Tibial nerve (tissue), 4 donors: ENCODE results near the gene GPHN. TPM values are rescaled to one million over a fixed set of nuclear protein-coding genes. Genes with fewer than 3 reads are reported as not detected.

ENCODE experiments used
- DNase-seq, 2 donors: peaks; one replicate each; pipeline ENCODE4 v3.0.0-alpha.2; 2019; ENCODE audit warnings: low spot score in 2 of 2
- H3K27ac ChIP-seq, 4 donors: fragments of 200-600 bp; sonication (generic) in 3 of 4; one replicate each; pipeline ENCODE4 v1.5.1; 2017 to 2019; ENCODE audit warnings: mild to moderate bottlenecking in 1 of 4
- H3K27me3 ChIP-seq, 2 donors: fragments of 200-600 bp; sonication (generic) in 1 of 2; one replicate each; pipeline versions ENCODE4 v1.5.1 to v1.6.0; 2017 to 2019
- H3K36me3 ChIP-seq, 3 donors: fragments of 200-600 bp; sonication (generic); one replicate each; pipeline ENCODE4 v1.5.1; 2018 to 2019
- H3K4me1 ChIP-seq, 4 donors: fragments of 200-600 bp; sonication (generic) in 3 of 4; one replicate each; pipeline ENCODE4 v1.5.1; 2017 to 2019
- H3K4me3 ChIP-seq, 4 donors: fragments of 200-600 bp; sonication (generic) in 3 of 4; one replicate each; pipeline ENCODE4 v1.5.1; 2017 to 2019; ENCODE audit warnings: mild to moderate bottlenecking in 1 of 4, moderate library complexity in 1 of 4
- H3K9me3 ChIP-seq, 4 donors: fragments of 200-600 bp; sonication (generic) in 3 of 4; one replicate each; pipeline ENCODE4 v1.5.1; 2017 to 2019
- EP300 ChIP-seq, 2 donors: sonication (generic); formaldehyde crosslinking; IDR thresholded peaks; one replicate each; pipeline ENCODE4 v1.6.1; 2017; ENCODE audit warnings: antibody characterized with exemption in 2 of 2, mild to moderate bottlenecking in 1 of 2
- POLR2A ChIP-seq, 2 donors: fragments of 450-650 bp; IDR thresholded peaks; one replicate each; pipeline ENCODE4 v1.6.1; 2017; ENCODE audit warnings: antibody characterized with exemption in 2 of 2, mild to moderate bottlenecking in 2 of 2, moderate library complexity in 2 of 2
- WGBS, 2 donors: methylation state at CpG; one replicate each; pipeline ENCODE4 v1.1.5; 2018; 5-methylcytosine and 5-hydroxymethylcytosine counted together
- total RNA-seq, 4 donors: library from RNA; depleted of rRNA; stranded (reverse); fragments of >200 nt; gene quantifications; one replicate each; pipeline ENCODE4 v1.1.0, GENCODE V29; 2016
- TF ChIP-seq, protein P1 (sequence below), 5 experiments: fragments of 200-600 bp in 3 of 5; fragments of 450-650 bp in 2 of 5; sonication (generic) in 3 of 5; IDR thresholded peaks; one replicate each; pipeline ENCODE4 v1.5.1; 2016 to 2019; ENCODE audit warnings: antibody characterized with exemption in 5 of 5, mild to moderate bottlenecking in 3 of 5, moderate library complexity in 2 of 5

The GPHN gene
- total RNA-seq, 4 donors from 2014 or later = 16.3 to 73.0 (median 36.8) TPM

DNA sequence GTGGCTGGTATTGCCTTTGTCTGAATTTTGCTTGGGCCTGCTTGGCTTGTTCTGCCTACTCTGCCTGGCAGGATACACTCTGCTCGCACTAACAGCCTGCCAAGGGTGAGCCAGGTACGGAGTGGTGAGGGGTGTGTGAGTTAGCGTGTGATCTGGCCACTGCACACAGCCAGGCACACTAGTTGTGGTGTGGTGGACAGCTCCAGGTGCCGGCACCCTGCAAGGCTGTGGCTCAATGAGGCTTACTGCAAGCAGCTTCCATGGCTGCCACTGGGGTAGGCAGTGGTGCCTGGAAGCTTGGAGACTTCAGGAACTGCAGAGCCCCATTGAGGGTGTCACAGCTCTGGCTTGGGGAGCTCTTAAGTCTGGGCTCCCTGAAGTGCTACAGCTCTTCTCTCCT, 87.4 kb downstream of the GPHN start:
- Histone ChIP-seq H3K4me1 (peaks cover 0 to 1% (median 0%) of the 10 kb centered on the region in 4 donors), H3K4me3 (no peak overlapping the region), H3K27ac (no peak overlapping the region), H3K27me3 (no peaks in the 10 kb centered on the region), H3K9me3 (peaks cover 0 to 73% (median 3%) of the 10 kb centered on the region in 4 donors), H3K36me3 (peaks cover 0 to 28% (median 0%) of the 10 kb centered on the region in 3 donors)
- 94 to 100% methylated on average over 4 of the region's 4 CpGs for WGBS, 2 donors
- DNase-seq = no peak
- TF ChIP-seq, protein P1, sequence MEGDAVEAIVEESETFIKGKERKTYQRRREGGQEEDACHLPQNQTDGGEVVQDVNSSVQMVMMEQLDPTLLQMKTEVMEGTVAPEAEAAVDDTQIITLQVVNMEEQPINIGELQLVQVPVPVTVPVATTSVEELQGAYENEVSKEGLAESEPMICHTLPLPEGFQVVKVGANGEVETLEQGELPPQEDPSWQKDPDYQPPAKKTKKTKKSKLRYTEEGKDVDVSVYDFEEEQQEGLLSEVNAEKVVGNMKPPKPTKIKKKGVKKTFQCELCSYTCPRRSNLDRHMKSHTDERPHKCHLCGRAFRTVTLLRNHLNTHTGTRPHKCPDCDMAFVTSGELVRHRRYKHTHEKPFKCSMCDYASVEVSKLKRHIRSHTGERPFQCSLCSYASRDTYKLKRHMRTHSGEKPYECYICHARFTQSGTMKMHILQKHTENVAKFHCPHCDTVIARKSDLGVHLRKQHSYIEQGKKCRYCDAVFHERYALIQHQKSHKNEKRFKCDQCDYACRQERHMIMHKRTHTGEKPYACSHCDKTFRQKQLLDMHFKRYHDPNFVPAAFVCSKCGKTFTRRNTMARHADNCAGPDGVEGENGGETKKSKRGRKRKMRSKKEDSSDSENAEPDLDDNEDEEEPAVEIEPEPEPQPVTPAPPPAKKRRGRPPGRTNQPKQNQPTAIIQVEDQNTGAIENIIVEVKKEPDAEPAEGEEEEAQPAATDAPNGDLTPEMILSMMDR (IDR thresholded peaks at IDR 0.05) = no peak
- TF ChIP-seq POLR2A (IDR thresholded peaks at IDR 0.05) (no peak), EP300 (IDR thresholded peaks at IDR 0.05) (no peak)

DNA sequence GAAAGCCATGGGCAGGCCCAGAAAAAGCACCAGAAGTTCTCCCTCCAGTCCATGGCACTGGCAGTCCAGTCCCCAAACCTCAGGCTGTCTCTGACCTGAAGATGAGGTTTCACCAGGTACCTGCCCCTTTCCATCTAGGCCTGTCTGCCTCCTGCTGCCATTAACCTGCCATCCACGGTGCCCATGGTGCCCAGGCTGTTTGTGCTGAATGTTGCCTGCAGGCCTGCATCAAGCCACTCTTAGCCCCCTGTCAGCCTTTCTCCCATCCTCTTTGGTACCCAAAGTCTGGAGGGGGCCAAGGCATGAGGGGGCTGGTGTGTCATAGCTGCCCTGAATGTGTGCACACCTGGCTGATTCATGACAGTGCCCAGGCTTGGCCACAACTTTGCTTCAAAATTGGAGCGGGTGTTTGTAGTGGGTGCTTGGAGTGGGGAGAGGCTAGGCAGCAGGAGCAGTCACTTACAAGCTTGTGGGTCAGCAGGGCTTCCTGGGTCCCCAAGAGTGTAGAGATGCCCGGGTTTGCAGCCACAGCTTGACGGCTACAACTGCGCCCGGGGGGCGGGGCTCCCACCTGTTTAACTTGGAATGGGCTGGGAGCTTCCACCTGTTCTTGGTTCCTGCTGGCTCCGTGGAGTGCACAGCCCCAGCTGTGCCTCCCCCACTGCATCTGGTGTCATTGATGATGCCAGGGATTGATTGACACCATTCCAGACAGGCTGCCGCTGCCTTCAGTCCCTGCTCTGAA, 88.5 kb downstream of the GPHN start:
- H3K4me1 ChIP-seq = peaks cover 0 to 4% (median 0%) of the 10 kb centered on the region in 4 donors
- TF ChIP-seq EP300 (IDR thresholded peaks at IDR 0.05) = no peak
- TF ChIP-seq, protein P1 (IDR thresholded peaks at IDR 0.05) = no peak
- TF ChIP-seq POLR2A (IDR thresholded peaks at IDR 0.05) = no peak
- H3K27ac ChIP-seq = no peak overlapping the region
- 92 to 100% methylated on average over 4 to 9 of the region's 9 CpGs for WGBS, 2 donors
- no peak overlapping the region for H3K4me3 ChIP-seq
- no peaks in the 10 kb centered on the region for H3K27me3 ChIP-seq
- DNase-seq = no peak
- peaks cover 0 to 28% (median 0%) of the 10 kb centered on the region in 3 donors for H3K36me3 ChIP-seq
- peaks cover 0 to 73% (median 3%) of the 10 kb centered on the region in 4 donors for H3K9me3 ChIP-seq

DNA sequence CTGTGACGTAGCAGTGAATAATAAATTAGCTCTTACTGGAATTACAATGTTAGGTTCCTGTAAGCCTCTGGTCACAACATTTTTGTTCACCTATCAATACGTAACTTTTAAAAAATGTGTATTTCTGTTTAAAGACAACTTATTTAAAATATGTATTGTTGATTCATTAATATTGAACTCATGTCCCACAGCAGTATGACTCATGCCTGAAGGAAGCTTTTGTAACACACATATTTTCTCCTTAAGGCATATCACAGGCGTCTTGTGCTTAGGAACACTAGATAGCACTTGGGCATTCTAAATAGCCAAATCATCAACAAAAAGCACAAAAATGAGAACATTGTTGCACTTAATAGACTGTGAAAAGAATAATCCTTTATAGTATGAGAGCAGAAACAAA, 92.5 kb downstream of the GPHN start:
- TF ChIP-seq, protein P1 (IDR thresholded peaks at IDR 0.05) = no peak
- TF ChIP-seq EP300 (IDR thresholded peaks at IDR 0.05) = no peak
- TF ChIP-seq POLR2A (IDR thresholded peaks at IDR 0.05) = no peak
- 52 to 55% methylated on average over 3 of the region's 3 CpGs for WGBS, 2 donors
- Histone ChIP-seq H3K27me3 (no peaks in the 10 kb centered on the region), H3K4me3 (no peak overlapping the region), H3K9me3 (peaks cover 0 to 43% (median 3%) of the 10 kb centered on the region in 4 donors), H3K36me3 (peaks cover 0 to 18% (median 0%) of the 10 kb centered on the region in 3 donors), H3K4me1 (peaks cover 0 to 4% (median 0%) of the 10 kb centered on the region in 4 donors), H3K27ac (no peak overlapping the region)
- DNase-seq = no peak

DNA sequence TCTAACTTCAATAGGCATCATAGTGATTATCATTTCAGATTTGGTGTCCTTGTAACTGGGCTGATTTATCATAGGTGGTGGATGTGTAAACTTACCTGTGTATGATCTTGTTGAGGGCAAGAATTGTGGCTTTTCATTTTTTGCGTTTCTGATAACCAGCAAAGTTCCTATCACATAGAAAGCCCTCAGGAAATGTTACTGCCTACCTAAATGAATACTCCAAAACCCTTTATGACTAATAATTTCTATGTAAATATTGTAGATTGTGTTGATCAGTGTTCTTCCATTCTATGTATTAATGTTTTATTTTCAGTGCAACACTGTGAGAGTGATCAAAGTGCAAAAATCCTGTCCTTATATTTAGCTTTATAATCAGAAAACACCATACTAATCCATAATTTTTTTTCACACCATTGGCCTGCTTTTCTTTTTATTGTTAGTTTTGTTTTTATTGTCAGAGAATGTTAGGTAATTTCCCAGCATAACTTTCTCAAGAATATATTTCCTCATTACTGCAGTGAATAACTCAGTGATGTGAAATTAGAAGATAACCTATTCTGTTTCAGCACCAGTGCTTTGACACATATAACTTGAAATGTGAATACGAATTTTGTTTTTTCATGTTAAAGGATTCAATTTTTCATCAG, 94.1 kb downstream of the GPHN start:
- no peak overlapping the region for H3K4me3 ChIP-seq
- no peak for DNase-seq
- peaks cover 0 to 5% (median 0%) of the 10 kb centered on the region in 3 donors for H3K36me3 ChIP-seq
- no peak overlapping the region for H3K27ac ChIP-seq
- peaks cover 0 to 27% (median 3%) of the 10 kb centered on the region in 4 donors for H3K9me3 ChIP-seq
- no peaks in the 10 kb centered on the region for H3K27me3 ChIP-seq
- TF ChIP-seq POLR2A (IDR thresholded peaks at IDR 0.05) (no peak), EP300 (IDR thresholded peaks at IDR 0.05) (no peak)
- TF ChIP-seq, protein P1 (IDR thresholded peaks at IDR 0.05) = no peak
- 89 to 92% methylated on average over 2 of the region's 2 CpGs for WGBS, 2 donors
- H3K4me1 ChIP-seq = peaks cover 0 to 8% (median 0%) of the 10 kb centered on the region in 4 donors

DNA sequence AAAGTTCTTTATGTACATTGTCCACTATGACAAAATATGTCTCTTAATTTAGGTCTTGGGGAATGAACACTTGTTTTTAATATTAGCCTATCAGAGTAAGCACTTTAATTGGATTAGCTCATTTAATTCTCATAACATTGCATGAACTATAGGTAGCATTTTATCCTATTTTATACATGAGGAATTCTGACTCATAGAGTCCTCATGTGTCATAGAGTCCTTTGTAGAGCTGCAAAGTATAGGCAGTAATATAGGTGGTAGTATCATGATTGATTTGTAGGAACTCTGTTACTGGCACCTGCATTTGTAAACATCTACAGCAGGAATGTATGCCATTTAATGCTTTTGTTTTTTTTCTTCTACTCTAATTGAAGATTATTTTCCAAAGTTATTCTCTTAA, 96.0 kb downstream of the GPHN start:
- H3K9me3 ChIP-seq = peaks cover 0 to 9% (median 3%) of the 10 kb centered on the region in 4 donors
- TF ChIP-seq POLR2A (IDR thresholded peaks at IDR 0.05) = no peak
- TF ChIP-seq EP300 (IDR thresholded peaks at IDR 0.05) = no peak
- TF ChIP-seq, protein P1 (IDR thresholded peaks at IDR 0.05) = no peak

More for the DNA sequence above, 96.0 kb downstream of the GPHN start:
- Histone ChIP-seq H3K4me1 (peaks cover 0 to 14% (median 3%) of the 10 kb centered on the region in 4 donors), H3K4me3 (no peak overlapping the region), H3K27ac (no peak overlapping the region), H3K36me3 (no peaks in the 10 kb centered on the region), H3K27me3 (no peaks in the 10 kb centered on the region)
- DNase-seq = no peak
